ENCODE data around the gene GOLGB1. TPM values are rescaled to one million over a fixed set of nuclear protein-coding genes. Genes with fewer than 3 reads are reported as not detected.

GOLGB1 gene
- total and polyA plus RNA-seq, 2 experiments from 2014 or later = 40.2 to 70.2 TPM

DNA sequence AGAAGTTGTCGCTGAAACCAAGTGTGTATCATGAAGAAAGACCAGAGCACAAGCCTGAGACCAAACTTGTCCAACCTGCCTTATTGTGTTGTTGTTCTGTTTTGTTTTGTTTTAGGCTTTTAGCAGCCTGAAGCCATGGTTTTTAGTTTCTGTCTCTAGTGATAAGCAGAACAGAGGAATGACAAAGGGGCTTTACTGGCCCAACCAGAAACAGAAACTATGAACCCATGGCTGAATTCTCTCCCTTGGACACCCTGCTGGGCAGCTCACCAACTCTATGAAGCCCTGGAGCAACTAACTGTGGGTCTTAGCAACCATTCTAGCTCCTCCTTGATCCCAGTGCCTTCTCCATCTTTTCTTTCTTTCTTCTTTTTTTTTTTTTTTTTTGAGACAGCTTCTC lies 119.2 kb downstream of the GOLGB1 start:
- Histone ChIP-seq H4K20me1 (ENCODE audit: insufficient read depth, poor library complexity, severe bottlenecking) (no peaks in the 10 kb centered on the region), H3K27ac (no peak overlapping the region), H3K4me3 (no peak overlapping the region), H2AFZ (no peak overlapping the region), H3K27me3 (no peaks in the 10 kb centered on the region), H3K4me1 (ENCODE audit: insufficient read depth) (no peaks in the 10 kb centered on the region), H3K4me2 (no peak overlapping the region), H3K36me3 (replicated peaks; ENCODE audit: insufficient read depth, low read depth) (no peaks in the 10 kb centered on the region), H3K9me2 (replicated peaks; ENCODE audit: insufficient read depth) (no peaks in the 10 kb centered on the region), H3K9me3 (ENCODE audit: low read depth) (no peaks in the 10 kb centered on the region), H3K79me2 (no peaks in the 10 kb centered on the region)
- no peak for DNase-seq (ENCODE audit: low spot score)
- no peak for TF ChIP-seq EZH2 (IDR thresholded peaks at IDR 0.05; ENCODE audit: borderline replicate concordance)
- TF ChIP-seq EZH2phosphoT487 (IDR thresholded peaks at IDR 0.05; ENCODE audit: low read depth, severe bottlenecking, unreplicated experiment) = no peak
- TF ChIP-seq, protein P1, sequence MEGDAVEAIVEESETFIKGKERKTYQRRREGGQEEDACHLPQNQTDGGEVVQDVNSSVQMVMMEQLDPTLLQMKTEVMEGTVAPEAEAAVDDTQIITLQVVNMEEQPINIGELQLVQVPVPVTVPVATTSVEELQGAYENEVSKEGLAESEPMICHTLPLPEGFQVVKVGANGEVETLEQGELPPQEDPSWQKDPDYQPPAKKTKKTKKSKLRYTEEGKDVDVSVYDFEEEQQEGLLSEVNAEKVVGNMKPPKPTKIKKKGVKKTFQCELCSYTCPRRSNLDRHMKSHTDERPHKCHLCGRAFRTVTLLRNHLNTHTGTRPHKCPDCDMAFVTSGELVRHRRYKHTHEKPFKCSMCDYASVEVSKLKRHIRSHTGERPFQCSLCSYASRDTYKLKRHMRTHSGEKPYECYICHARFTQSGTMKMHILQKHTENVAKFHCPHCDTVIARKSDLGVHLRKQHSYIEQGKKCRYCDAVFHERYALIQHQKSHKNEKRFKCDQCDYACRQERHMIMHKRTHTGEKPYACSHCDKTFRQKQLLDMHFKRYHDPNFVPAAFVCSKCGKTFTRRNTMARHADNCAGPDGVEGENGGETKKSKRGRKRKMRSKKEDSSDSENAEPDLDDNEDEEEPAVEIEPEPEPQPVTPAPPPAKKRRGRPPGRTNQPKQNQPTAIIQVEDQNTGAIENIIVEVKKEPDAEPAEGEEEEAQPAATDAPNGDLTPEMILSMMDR (IDR thresholded peaks at IDR 0.05; ENCODE audit: poor library complexity) = no peak
- 89% methylated on average over 1 of the region's 1 CpG for WGBS (ENCODE audit: low lambda C conversion rate, missing lambda C conversion rate)

DNA sequence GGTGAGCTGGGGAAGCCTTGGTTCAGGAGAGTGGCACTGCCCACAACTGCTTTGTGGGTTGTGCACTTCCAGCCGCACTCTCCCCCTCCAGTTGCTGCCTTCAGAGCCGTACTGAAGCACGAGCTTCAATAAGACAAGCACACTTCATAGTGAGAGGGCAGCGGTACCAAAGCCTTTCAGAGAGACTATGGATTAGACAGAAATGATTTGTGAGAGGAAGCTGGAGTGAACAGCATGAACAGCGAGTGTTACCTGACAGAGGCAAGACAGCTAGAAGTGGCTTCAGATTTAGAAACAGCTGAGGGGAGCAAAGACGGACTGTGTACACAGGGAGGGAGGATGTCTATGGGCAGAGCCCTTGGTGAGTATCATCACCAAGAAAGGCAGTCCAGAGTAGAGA lies 119.9 kb downstream of the GOLGB1 start:
- no peak for DNase-seq (ENCODE audit: low spot score)
- TF ChIP-seq, protein P1 (IDR thresholded peaks at IDR 0.05; ENCODE audit: poor library complexity) = no peak
- no peak for TF ChIP-seq EZH2 (IDR thresholded peaks at IDR 0.05; ENCODE audit: borderline replicate concordance)
- no peak for TF ChIP-seq EZH2phosphoT487 (IDR thresholded peaks at IDR 0.05; ENCODE audit: low read depth, severe bottlenecking, unreplicated experiment)
- no peak overlapping the region for H3K4me2 ChIP-seq
- no peaks in the 10 kb centered on the region for H4K20me1 ChIP-seq (ENCODE audit: insufficient read depth, poor library complexity, severe bottlenecking)
- H3K27ac ChIP-seq = no peak overlapping the region
- no peaks in the 10 kb centered on the region for H3K36me3 ChIP-seq (replicated peaks; ENCODE audit: insufficient read depth, low read depth)
- no peaks in the 10 kb centered on the region for H3K9me2 ChIP-seq (replicated peaks; ENCODE audit: insufficient read depth)
- WGBS (ENCODE audit: low lambda C conversion rate, missing lambda C conversion rate) = 87% methylated on average over 6 of the region's 6 CpGs
- H3K4me3 ChIP-seq = no peak overlapping the region
- H3K79me2 ChIP-seq = no peaks in the 10 kb centered on the region
- H3K27me3 ChIP-seq = no peaks in the 10 kb centered on the region
- H2AFZ ChIP-seq = no peak overlapping the region
- no peaks in the 10 kb centered on the region for H3K4me1 ChIP-seq (ENCODE audit: insufficient read depth)
- H3K9me3 ChIP-seq (ENCODE audit: low read depth) = no peaks in the 10 kb centered on the region

DNA sequence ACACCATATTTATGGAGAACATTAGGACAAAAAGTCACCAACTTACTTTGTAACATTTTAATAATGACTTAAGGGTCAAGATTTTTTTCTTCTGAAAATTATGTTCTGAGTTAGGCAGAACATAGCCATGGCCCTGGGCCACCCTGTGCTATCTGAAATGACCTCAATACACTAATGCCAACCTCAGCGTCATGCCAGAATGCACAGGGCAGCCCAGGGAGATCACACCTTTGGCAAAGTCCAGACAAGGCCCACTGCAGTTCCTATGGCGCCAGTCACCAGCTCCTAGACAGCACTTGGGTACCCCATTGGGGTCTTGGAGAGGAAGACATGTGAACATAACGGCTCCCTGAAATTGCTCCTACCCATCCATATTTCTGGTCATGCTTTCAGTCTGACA lies 121.9 kb downstream of the GOLGB1 start:
- Histone ChIP-seq H3K27me3 (no peaks in the 10 kb centered on the region), H4K20me1 (ENCODE audit: insufficient read depth, poor library complexity, severe bottlenecking) (no peaks in the 10 kb centered on the region), H3K4me3 (no peak overlapping the region), H3K9me3 (ENCODE audit: low read depth) (no peaks in the 10 kb centered on the region), H3K4me2 (no peak overlapping the region), H3K27ac (no peak overlapping the region), H3K4me1 (ENCODE audit: insufficient read depth) (no peaks in the 10 kb centered on the region), H3K9me2 (replicated peaks; ENCODE audit: insufficient read depth) (no peaks in the 10 kb centered on the region), H3K79me2 (no peaks in the 10 kb centered on the region), H2AFZ (no peak overlapping the region), H3K36me3 (replicated peaks; ENCODE audit: insufficient read depth, low read depth) (no peaks in the 10 kb centered on the region)
- WGBS (ENCODE audit: low lambda C conversion rate, missing lambda C conversion rate) = 73% methylated on average over 3 of the region's 3 CpGs
- TF ChIP-seq EZH2 (IDR thresholded peaks at IDR 0.05; ENCODE audit: borderline replicate concordance) = no peak
- DNase-seq (ENCODE audit: low spot score) = no peak

DNA sequence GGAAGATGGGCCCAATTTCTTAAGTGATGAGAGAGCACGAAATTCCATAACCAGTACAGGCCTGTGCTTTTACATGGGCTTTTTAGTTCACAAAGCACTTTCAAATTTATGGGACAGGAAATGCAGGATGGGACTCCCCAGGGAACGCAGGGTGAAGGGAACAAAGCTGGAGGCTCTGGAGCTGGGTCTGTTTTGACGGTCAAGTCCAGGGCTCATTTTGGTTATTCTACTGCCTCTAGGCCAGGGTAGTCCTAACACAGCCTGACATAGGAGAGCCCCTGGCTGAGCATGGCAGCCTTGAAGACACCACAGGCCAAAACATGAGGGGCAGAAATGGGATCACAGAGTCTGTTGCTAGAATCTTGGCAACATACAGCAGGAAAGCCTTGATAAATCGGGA lies 122.3 kb downstream of the GOLGB1 start:
- Histone ChIP-seq H3K27me3 (no peaks in the 10 kb centered on the region), H3K27ac (no peak overlapping the region), H3K36me3 (replicated peaks; ENCODE audit: insufficient read depth, low read depth) (no peaks in the 10 kb centered on the region), H3K79me2 (no peaks in the 10 kb centered on the region), H4K20me1 (ENCODE audit: insufficient read depth, poor library complexity, severe bottlenecking) (no peaks in the 10 kb centered on the region), H3K4me1 (ENCODE audit: insufficient read depth) (no peaks in the 10 kb centered on the region), H3K4me3 (no peak overlapping the region), H3K9me3 (ENCODE audit: low read depth) (no peaks in the 10 kb centered on the region), H3K9me2 (replicated peaks; ENCODE audit: insufficient read depth) (no peaks in the 10 kb centered on the region), H3K4me2 (no peak overlapping the region), H2AFZ (no peak overlapping the region)
- no peak for DNase-seq (ENCODE audit: low spot score)
- WGBS (ENCODE audit: low lambda C conversion rate, missing lambda C conversion rate) = 86% methylated on average over 4 of the region's 4 CpGs
- TF ChIP-seq EZH2phosphoT487 (IDR thresholded peaks at IDR 0.05; ENCODE audit: low read depth, severe bottlenecking, unreplicated experiment) (no peak), EZH2 (IDR thresholded peaks at IDR 0.05; ENCODE audit: borderline replicate concordance) (no peak)
- TF ChIP-seq, protein P1 (IDR thresholded peaks at IDR 0.05; ENCODE audit: poor library complexity) = no peak
